ENCODE data around the gene C19orf73.
"Not testable (repeated sequence)": the region's sequence is repeated elsewhere in the genome, so short reads cannot be mapped to it uniquely, and the experiment has no call there.

The C19orf73 gene

DNA sequence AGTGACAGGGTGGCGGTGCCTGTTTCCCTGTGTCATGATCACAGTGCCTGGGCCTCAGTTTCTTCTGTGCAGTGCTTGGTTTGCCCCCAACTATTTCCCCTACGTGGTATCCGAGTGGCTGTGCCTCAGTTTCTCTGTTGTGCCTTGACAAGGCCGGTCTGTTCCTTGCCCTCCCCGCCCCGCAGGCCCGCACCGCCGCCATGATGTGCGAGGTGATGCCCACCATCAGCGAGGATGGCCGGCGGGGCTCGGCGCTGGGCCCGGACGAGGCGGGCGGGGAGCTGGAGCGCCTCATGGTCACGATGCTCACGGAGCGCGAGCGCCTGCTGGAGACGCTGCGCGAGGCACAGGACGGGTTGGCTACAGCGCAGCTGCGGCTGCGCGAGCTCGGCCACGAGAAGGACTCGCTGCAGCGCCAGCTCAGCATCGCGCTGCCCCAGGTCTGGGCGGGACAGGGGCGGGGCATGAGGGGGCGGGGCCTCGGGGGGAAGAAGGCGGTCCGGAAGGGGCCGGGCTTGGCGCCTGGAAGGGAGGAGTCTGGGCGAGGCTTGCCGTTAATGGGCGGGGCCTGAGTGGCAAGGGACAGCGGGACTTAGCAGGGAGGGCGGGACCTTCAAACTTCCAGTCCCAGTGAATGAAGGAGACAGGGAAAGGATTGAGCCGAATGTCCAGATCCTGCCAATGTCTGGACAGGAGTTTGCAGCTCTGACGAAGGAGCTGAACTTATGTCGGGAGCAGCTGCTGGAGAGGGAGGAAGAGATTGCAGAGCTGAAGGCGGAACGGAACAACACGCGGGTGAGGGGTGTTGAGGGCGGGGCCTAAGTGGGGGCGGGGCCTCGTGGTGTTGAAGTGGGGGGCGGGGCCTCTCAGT, 9.0 kb upstream of the C19orf73 start:
- H3K4me3 ChIP-seq (ENCODE audit: low read depth, low read length): peak overlapping the region; percentile 38
- TF ChIP-seq, protein P1, sequence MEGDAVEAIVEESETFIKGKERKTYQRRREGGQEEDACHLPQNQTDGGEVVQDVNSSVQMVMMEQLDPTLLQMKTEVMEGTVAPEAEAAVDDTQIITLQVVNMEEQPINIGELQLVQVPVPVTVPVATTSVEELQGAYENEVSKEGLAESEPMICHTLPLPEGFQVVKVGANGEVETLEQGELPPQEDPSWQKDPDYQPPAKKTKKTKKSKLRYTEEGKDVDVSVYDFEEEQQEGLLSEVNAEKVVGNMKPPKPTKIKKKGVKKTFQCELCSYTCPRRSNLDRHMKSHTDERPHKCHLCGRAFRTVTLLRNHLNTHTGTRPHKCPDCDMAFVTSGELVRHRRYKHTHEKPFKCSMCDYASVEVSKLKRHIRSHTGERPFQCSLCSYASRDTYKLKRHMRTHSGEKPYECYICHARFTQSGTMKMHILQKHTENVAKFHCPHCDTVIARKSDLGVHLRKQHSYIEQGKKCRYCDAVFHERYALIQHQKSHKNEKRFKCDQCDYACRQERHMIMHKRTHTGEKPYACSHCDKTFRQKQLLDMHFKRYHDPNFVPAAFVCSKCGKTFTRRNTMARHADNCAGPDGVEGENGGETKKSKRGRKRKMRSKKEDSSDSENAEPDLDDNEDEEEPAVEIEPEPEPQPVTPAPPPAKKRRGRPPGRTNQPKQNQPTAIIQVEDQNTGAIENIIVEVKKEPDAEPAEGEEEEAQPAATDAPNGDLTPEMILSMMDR (IDR thresholded peaks at IDR 0.05; ENCODE audit: borderline replicate concordance, insufficient read depth, low read depth, low read length): 0 out of 2 replicates have a peak, but pooled peaks have one; percentile 18

DNA sequence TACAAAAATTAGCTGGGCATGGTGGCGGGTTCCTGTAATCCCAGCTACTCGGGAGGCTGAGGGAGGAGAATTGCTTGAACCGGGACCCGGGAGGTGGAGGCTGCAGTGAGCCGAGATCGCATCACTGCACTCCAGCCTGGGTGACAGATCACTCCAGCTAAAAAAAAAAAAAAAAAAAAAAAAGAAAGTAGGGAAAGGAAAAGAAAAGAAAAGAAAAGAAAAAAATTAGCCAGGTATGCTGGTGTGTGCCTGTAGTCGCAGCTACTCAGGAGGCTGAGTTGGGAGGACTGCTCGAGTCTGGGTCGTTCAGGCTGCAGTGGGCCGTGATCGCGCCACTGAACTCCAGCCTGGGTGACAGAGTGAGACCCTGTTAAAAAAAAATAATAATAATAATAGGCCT, 8.3 kb upstream of the C19orf73 start:
- not testable (repeated sequence) for H3K4me3 ChIP-seq (ENCODE audit: low read depth, low read length)

DNA sequence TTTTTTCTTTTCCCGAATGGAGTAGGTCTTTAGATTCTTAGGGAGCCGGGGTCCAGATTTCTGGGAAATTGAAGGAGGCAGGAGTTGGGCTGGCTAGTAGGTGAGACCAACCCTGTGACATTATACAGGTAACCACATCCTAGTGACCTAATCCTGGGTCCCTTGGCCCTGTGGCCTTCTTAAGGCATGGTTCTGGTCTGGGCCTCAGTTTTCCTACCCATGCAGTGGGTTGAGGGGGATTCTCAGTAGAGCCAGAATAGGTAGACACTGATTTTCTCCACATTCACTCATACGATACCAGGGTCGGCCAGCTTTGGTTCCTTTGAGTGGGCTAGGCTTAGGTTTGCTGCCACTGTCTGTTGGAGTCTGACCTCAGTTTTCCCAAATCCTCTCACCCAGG, 7.6 kb upstream of the C19orf73 start:
- TF ChIP-seq, protein P1 (IDR thresholded peaks at IDR 0.05; ENCODE audit: borderline replicate concordance, insufficient read depth, low read depth, low read length): no peak
- H3K4me3 ChIP-seq (ENCODE audit: low read depth, low read length): no peak overlapping the region

DNA sequence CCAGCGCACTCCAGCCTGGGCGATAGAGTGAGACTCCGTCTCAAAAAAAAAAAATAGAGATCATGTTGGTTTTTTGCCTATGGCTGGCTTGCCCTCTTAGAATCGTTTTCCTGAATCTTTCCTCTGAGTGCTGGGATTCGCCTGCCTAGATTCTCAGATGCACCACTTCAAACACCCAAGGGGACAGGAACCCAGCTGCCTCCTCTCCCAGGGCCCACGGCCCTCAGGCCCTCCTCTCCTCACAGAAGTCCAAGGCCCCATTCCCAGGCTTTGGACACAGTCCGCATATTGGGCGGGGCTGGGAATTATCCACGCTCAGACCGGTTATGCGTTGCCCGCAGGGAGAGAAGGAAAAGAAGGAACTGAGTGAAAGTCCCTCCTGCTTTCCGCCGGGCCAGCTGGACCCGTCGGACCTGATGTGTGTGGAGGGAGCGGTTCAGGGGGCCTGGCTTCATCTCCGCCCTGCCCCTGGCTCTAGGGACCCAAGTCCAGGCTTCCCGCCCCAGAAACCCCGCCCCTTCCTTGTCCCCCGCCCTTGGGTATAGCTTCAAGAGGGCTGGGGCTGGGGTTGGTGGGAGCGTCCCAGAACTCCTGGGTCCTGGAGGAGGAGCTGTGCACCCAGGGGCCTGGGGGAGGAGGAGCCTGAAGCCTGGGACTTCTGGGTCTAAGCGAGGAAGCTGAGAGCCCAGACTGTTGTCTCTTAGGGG, 6.2 kb upstream of the C19orf73 start:
- TF ChIP-seq, protein P1 (IDR thresholded peaks at IDR 0.05; ENCODE audit: borderline replicate concordance, insufficient read depth, low read depth, low read length): no peak
- no peak overlapping the region for H3K4me3 ChIP-seq (ENCODE audit: low read depth, low read length)

DNA sequence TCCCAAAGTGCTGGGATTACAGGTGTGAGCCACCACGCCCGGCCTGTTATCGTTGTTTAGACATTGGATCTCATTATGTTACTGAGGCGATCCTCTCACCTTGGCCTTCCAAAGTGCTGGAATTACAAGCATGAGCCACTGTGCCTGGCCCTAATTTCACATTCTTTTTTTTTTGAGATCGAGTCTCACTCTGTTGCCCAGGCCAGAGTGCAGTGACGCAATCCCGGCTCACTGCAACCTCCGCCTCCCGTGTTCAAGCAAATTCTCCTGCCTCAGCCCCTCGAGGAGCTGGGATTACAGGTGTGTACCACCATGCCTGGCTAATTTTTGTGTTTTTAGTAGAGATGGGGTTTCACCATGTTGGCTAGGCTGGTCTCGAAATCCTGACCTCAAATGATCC, 4.3 kb upstream of the C19orf73 start:
- not testable (repeated sequence) for H3K4me3 ChIP-seq (ENCODE audit: low read depth, low read length)

DNA sequence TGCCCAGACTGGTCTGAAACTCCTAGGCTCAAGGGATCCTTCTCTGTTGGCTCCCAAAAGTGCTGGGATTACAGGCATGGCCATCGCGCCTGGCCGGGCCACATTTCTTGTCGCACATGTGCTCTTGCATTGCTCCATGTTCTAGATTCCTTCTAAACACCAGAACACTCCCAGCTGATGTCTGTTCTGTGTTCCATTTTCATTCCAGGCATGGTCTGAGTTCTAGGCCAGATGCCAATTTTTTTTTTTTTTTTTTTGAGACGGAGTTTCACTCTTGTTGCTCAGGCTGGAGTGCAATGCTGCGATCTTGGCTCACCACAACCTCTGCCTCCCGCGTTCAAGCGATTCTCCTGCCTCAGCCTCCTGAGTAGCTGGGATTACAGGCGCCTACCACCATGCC, 2.9 kb upstream of the C19orf73 start:
- H3K4me3 ChIP-seq (ENCODE audit: low read depth, low read length): not testable (repeated sequence)

DNA sequence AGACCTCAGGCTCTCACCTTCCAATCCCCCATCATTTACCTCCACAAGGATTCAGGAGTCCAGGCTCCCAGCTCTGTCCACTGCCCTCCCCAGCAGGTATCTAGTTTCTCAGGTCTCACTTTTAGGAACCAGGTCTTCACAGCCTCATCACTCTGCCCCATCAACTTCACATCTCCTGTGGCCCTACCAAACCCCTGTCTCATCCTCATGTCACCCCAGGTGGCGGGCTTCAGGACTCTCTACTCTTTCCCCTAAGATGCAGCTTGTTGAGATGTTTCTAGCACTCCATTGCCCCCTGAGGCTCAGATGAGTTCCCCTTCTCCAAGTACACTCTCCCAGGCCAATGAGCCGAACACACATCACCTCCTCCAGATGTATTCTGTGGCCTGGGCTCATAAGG, 1.9 kb upstream of the C19orf73 start:
- H3K4me3 ChIP-seq (ENCODE audit: low read depth, low read length): no peak overlapping the region
- TF ChIP-seq, protein P1 (IDR thresholded peaks at IDR 0.05; ENCODE audit: borderline replicate concordance, insufficient read depth, low read depth, low read length): no peak

DNA sequence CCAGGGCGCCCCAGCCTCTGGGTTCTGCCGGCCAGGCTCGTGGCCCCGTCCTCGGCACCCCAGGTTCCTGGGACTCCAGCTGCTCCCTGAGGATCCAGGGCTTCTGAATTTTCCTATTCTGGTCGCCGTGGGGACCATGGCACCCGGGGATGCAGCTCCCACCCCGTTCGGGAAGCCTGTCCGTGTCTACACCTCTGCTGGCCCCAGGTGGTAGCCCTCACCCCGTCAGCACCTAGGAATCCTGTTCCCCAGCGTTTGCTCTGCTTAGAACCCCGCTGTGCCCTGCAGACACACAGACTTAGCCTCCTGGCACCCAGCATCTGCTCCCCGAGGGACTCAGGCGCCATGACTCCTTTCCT, 1.4 kb upstream of the C19orf73 start:
- no peak overlapping the region for H3K4me3 ChIP-seq (ENCODE audit: low read depth, low read length)
- TF ChIP-seq, protein P1 (IDR thresholded peaks at IDR 0.05; ENCODE audit: borderline replicate concordance, insufficient read depth, low read depth, low read length): no peak
